Endothelial cell of umbilical vein (primary cell): ENCODE data around the gene DIAPH2.

Source experiments
- CTCF ChIP-seq, 2 donors: IDR thresholded peaks; 1 replicate in 1 of 2; 2 replicates in 1 of 2; pipeline ENCODE4 v1.5.1; 2011; ENCODE audit warnings: low read length in 2 of 2, mild to moderate bottlenecking in 2 of 2, moderate library complexity in 2 of 2, control low read depth in 1 of 2, inconsistent platforms in 1 of 2, low read depth in 1 of 2; ENCODE audit not compliant: insufficient read depth in 1 of 2; ENCODE audit errors: extremely low read depth in 1 of 2
- EZH2 ChIP-seq: IDR thresholded peaks from 2 replicates; pipeline ENCODE4 v1.6.1; 2012; ENCODE audit warnings: borderline replicate concordance, low read depth, mild to moderate bottlenecking, moderate library complexity, low read length, inconsistent platforms; ENCODE audit not compliant: severe bottlenecking
- FOS ChIP-seq: IDR thresholded peaks from 2 replicates; pipeline ENCODE4 v1.6.1; 2011; ENCODE audit warnings: mild to moderate bottlenecking, low read length, moderate library complexity, borderline replicate concordance; ENCODE audit not compliant: insufficient read depth
- JUN ChIP-seq: IDR thresholded peaks from 2 replicates; pipeline ENCODE4 v1.6.1; 2011; ENCODE audit warnings: borderline replicate concordance, low read depth; ENCODE audit not compliant: insufficient read length, insufficient read depth
- POLR2A ChIP-seq: IDR thresholded peaks from 2 replicates; pipeline ENCODE4 v1.6.1; 2012; ENCODE audit warnings: low read depth, mild to moderate bottlenecking, control low read depth, low read length
- TF ChIP-seq, protein P1 (sequence below): IDR thresholded peaks from 2 replicates; pipeline ENCODE4 v1.6.1; 2011; ENCODE audit not compliant: insufficient read depth, insufficient read length

GRCh38 chrX:96843566-96843965 is 158.9 kb downstream of the DIAPH2 start:
- TF ChIP-seq CTCF (IDR thresholded peaks at IDR 0.05; ENCODE audit: extremely low read depth in 1 of 2, insufficient read depth in 1 of 2, low read depth in 1 of 2, low read length in 2 of 2) (no peak), EZH2 (no peak), JUN (no peak), POLR2A (no peak), FOS (no peak)
- TF ChIP-seq, protein P1, sequence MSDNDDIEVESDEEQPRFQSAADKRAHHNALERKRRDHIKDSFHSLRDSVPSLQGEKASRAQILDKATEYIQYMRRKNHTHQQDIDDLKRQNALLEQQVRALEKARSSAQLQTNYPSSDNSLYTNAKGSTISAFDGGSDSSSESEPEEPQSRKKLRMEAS: no peak
